ENCODE measurements around the gene SPOCK1.

The SPOCK1 gene

DNA sequence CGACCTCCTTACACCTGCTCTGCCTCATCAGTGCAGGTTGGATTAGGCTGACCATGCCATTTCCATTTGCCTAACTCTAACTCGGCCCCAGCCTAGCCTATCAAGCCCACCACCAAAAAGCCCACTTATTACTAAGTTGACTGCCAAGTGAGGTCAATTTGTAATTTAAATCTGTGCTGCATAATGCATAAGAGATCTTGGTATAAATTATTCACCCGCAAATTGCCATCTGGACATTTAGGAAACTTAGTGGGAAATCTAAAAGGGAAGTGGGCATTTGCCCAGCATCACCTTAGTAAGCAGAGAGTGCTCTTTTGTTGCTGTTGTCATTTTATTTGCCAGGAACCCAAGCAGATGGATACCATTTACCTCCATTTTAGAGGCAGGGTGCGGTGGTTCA is 143.0 kb downstream of the SPOCK1 start:
- DNase-seq, result no peak

- no peak for DNase-seq
Measured at GRCh38 chr5:137355708-137356107, 143.4 kb downstream of the SPOCK1 start.

DNA sequence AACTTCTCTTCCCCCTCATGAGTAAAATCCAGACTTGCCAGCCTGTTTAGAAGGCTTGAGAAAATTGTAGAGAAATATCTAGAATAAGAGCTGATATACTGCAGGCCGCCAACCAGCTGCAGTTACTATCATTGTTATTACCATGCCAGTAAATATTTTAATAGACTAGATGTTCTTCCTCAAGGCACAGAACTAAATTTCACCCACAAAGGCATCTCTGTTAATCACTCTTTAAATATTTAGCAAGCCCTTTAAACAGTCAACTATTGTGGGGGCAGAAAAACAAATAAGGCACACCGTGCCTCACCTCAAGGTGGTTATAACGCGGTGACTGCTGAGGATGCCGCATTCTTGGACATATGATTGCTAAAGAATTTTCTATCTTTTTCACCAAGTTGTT is 147.0 kb downstream of the SPOCK1 start:
- no peak for DNase-seq

GRCh38 chr5:137350791-137351190 is 148.3 kb downstream of the SPOCK1 start:
- DNase-seq, result no peak

- DNase-seq, result no peak
Measured at GRCh38 chr5:137348759-137349158, 150.4 kb downstream of the SPOCK1 start.

DNA sequence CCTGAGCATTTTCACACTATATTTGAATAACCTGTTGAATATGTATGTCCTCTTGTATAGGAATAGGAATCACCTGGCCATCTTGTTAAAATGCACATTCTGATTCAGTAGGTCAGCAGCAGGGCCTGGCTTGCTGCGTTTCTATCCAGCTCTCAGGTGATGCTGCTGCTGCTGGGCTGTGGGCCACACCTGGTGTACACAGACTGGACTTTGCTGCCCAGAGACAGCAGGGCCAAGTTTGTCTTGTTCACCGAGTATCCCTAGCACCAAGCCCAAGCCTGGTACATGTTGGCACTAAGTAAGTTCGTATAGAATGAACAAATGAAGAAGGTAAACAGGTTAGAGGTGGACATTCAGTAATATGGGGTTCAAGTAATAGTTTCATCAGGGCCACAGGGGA is 151.3 kb downstream of the SPOCK1 start:
- no peak for DNase-seq

- DNase-seq, result no peak
Measured at GRCh38 chr5:137346281-137346680, 152.8 kb downstream of the SPOCK1 start.

GRCh38 chr5:137345396-137345795 is 153.7 kb downstream of the SPOCK1 start:
- DNase-seq, result no peak

GRCh38 chr5:137344723-137345322 is 154.3 kb downstream of the SPOCK1 start:
- no peak for DNase-seq

- no peak for DNase-seq
Measured at GRCh38 chr5:137344021-137344420, 155.1 kb downstream of the SPOCK1 start.

- no peak for DNase-seq
Measured at GRCh38 chr5:137342764-137343163, 156.4 kb downstream of the SPOCK1 start.

GRCh38 chr5:137341831-137342230 is 157.3 kb downstream of the SPOCK1 start:
- no peak for DNase-seq

DNA sequence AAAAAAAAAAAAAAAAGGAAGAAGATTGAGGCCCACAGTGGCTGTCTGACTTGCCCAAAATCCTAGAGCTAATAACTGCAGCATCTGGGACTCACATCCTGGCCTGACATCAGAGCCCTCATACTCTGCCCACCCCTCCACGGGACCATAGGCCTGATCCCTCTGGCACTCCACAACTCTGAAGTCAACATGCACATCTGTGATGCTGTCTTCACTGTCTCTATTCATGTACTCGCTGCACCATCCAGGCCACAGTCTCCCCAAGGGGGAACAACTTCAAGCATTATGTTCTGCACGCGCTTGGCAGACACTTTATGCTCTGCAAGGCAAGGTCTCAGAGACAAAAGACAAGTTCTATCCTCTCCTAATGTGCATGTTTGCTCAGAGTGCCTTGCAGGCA is 158.2 kb downstream of the SPOCK1 start:
- DNase-seq, result no peak

DNA sequence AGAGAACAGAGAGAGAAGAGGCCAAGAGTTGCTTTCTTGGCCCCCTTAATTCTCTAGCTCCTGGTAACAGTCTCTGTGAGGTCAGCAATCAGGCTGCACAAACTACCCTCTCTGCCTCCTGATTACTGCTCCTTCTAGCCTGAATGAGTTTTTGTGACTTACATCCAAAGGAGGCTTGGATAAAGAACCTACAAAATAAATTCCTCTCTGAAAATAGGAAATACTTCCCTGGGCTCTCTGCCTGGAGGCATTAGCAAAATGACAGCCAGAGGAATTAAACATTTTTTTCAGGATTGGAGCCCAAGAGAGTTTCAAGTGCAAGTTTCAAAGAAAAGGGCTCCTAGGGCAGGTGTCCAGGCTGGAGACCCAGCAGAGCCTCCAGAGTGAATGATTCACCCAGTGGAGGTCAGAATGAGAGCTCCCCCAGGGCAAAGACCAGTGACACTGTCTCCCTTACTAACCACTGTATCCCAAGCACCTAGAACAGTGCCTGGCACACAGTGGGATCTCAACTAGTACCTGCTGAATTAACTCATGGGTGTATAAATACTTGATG is 162.5 kb downstream of the SPOCK1 start:
- no peak for DNase-seq

- DNase-seq, result no peak
Measured at GRCh38 chr5:137336161-137336560, 163.0 kb downstream of the SPOCK1 start.

GRCh38 chr5:137335493-137335892 is 163.6 kb downstream of the SPOCK1 start:
- DNase-seq, result no peak

DNA sequence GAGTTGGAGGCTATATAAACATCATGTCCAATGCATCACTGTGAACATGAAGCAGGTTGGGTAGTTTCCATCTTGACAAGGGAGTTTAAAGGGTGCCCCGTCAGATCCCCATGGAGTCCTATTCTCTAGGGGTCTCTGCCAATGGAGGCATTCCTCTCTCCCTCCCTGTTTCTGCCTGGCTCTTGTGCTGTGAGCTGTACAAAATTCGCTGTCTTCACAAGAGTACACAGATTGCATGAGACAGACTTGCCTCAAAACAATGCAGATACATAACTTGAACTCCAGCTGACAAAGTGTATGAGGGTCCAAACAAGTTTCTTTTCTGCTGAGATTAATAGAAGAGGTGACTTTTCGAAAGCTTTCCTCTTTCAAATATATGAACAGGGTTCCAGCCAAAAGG is 165.2 kb downstream of the SPOCK1 start:
- no peak for DNase-seq

DNA sequence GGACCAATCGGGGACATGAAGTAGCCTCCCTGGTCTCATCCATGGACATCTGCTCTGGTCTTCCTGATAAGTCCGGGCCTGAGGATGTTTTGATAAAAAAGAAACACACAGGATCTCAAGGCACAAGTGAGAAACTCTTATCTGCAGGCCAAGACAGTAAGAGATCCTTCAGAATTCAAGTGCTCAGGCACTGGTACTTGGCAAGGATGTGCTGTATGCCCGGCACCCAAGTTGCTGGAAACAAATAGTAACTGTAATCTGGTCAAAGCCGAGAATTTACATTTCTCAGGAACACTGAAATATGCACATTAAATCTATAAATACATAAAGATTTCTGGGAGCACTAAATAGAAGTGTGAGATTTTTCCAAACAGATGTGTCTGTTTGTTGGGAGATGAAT is 165.7 kb downstream of the SPOCK1 start:
- DNase-seq, result no peak

DNA sequence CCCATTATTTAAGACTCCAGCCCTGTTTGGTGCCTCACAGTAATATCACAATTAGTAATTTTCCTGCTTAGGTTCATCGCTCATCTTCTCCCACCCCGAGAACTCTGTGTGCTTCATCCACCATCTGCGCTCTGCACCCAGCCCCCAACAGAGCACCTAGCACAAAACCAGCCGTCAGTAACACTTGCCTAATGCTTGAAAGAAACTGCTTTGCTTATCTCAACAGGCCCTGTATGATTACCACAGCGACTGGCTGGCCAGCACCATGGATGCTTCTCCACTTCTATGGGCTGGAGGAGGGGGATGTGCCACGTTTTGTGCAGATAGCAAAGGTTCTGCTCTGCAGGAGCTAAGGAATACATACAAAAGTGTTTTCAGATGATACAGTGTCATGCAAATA is 166.8 kb downstream of the SPOCK1 start:
- DNase-seq, result no peak

GRCh38 chr5:137329586-137330296 is 169.4 kb downstream of the SPOCK1 start:
- no peak for DNase-seq

DNA sequence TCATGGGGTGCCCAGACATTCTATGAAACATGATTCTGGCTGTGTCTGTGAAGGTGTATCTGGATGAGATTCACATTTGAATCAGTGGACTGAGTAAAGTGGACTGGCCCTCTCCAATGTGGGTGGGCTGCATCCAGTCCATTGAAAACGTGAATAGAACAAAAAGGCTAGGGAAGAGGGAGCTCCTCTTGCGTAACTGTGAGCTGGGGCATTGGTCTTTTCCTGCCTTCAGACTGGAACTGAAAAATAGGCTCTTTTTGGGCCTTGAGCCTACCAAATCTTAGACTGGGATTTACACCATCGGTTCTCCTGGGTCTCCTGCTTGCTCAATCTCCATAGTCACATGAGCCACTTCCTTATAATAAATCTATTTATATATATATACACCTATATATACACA is 170.1 kb downstream of the SPOCK1 start:
- no peak for DNase-seq

GRCh38 chr5:137328463-137328862 is 170.7 kb downstream of the SPOCK1 start:
- DNase-seq, result no peak

DNA sequence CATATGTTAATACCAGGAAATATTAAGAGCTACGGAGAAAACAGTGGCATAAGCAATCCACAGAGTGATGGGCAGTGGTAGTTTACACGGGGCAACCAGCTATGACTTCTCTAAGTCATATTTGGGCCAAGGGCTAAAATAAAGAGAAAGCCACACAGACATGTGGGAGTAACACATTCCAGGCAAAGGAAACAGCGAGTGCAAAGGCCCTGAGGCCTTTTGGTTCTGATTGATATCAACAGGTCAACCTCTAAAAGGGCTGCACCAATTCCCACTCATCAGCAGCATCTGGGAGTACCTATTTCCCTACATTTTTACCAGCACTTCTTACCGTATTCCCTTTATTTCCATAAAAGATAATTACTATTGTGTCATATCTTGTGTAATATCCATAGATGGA is 173.4 kb downstream of the SPOCK1 start:
- DNase-seq, result no peak
